ENCODE measurements around the gene EBP.

- TF ChIP-seq, protein P1, sequence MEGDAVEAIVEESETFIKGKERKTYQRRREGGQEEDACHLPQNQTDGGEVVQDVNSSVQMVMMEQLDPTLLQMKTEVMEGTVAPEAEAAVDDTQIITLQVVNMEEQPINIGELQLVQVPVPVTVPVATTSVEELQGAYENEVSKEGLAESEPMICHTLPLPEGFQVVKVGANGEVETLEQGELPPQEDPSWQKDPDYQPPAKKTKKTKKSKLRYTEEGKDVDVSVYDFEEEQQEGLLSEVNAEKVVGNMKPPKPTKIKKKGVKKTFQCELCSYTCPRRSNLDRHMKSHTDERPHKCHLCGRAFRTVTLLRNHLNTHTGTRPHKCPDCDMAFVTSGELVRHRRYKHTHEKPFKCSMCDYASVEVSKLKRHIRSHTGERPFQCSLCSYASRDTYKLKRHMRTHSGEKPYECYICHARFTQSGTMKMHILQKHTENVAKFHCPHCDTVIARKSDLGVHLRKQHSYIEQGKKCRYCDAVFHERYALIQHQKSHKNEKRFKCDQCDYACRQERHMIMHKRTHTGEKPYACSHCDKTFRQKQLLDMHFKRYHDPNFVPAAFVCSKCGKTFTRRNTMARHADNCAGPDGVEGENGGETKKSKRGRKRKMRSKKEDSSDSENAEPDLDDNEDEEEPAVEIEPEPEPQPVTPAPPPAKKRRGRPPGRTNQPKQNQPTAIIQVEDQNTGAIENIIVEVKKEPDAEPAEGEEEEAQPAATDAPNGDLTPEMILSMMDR (IDR thresholded peaks at IDR 0.05): no peak
- TF ChIP-seq POLR2A (IDR thresholded peaks at IDR 0.05): no peak
Measured at GRCh38 chrX:48575642-48576041, 54.0 kb downstream of the EBP start.
